Activated T-cell treated with anti-CD3 and anti-CD28 coated beads for 1 hour (primary cell): ENCODE measurements around the gene ATF7.
"Not testable (repeated sequence)": the region's sequence is repeated elsewhere in the genome, so short reads cannot be mapped to it uniquely, and the experiment has no call there.

Experiments
- DNase-seq: peaks from one replicate; pipeline ENCODE4 v3.0.0-alpha.2; 2020; ENCODE audit warnings: low read depth

The ATF7 gene

DNA sequence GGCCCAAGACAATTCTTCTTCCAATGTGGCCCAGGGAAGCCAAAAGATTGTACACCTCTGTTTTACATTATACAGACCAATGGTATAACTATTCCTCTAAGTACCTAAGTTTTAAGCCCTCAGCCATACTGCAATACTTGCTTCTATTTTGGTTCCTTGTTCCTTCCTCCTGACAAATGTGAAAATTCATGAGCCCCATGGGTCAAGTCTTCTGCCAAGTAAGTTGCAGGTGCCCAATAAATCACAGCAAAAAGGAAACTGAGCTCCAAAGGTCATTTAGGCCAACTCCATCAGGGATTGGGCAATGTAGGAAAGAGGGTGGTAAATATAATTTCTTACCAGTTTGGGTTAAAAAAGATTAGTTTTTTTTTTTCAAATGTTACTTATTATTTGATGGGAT is 61.2 kb downstream of the ATF7 start:
- DNase-seq, result no peak

- DNase-seq, result no peak
Observed at GRCh38 chr12:53564278-53564677, 61.9 kb downstream of the ATF7 start.

DNA sequence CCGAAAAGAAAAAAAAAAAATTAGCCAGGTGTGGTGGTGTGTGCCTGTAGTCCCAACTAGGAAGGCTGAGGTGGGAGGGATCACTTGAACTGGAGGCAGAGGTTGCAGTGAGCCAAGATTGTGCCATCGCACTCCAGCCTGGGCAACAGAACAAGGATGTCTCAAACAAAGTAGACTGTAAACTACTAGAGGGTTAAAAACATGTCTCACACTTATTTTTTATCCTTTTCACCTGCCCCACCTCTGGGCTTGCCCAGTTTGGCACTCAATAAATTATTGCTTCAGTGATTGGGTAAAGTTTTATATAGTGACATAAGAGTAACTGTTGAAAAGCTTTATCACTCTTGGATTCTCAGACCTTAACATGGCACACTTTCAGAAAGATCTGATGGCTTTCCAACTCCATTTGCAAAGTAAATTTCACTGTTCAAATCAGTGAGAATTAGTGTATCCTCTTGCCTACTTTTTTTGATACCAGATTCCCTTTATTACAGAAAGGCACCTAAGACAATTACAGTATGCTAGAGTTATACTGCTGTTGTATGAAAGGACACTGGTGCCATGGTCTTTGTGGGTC is 62.6 kb downstream of the ATF7 start:
- DNase-seq, result no peak

GRCh38 chr12:53561590-53561953 is 64.6 kb downstream of the ATF7 start:
- no peak for DNase-seq

- no peak for DNase-seq
Observed at GRCh38 chr12:53560912-53561589, 65.1 kb downstream of the ATF7 start.

GRCh38 chr12:53560351-53560750 is 65.8 kb downstream of the ATF7 start:
- no peak for DNase-seq

DNA sequence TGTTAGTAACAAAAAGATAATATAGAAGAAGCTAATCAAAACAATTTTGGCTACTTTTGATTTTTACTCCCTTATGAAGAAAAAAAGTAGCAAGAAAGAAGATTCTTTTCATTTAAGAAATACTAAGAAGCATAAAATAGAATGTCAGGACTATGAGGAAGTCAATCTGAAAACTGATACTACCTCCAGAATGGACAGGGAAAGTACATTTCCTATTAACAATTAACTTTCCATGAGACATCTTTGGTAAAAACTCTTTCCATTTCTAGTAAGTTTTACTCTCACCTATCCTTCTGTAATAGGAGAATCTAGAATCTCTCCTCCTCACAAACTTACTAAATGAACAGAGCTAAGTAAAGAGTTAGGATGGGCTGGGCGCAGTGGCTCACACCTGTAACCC is 67.6 kb downstream of the ATF7 start:
- no peak for DNase-seq

DNA sequence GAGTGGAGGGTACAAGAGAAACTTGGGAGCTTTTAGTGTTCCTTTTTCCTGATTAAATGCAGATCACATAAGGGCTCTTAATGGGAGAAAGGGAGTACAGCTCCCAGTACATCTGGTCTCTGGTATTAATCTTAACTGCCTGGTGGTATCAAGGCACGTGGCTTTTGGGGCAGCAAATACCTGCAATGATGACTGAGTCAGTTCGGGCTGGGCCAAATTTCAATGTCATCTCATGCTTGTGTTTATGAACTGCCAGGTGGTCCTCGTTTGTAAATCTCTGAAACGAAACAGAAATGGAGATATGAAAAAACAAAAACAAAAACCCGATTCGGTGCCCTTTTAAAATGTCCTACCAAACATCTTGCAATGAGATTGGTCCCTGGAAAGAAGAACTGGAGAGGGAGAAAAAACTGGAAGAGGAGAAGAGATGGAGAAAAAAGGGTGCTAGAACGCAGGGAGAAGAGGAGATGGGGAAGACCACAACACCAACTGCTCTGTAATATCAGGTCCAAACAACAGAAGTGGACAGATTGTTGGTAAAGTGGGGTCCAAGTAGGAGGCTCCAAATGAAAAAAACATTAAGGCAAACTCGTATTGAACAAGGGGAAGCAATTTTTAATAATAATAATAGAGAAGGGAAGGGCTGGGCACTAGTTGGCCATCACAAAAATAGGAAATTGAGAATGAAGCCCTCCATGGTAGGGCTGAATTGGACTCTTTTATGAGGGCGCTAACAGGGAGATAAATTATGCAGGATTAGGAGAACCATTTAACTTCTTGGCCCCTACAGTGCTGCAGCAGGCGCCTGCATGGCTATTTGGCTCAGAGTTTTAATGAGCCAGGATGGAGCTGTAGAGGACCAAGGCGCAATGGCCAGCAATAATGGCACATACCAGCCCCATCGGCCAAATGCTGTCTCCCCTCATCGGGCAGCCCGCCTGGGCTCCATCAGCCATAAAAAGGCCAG is 73.5 kb downstream of the ATF7 start:
- no peak for DNase-seq

- DNase-seq, result no peak
Observed at GRCh38 chr12:53551889-53552291, 74.3 kb downstream of the ATF7 start.

DNA sequence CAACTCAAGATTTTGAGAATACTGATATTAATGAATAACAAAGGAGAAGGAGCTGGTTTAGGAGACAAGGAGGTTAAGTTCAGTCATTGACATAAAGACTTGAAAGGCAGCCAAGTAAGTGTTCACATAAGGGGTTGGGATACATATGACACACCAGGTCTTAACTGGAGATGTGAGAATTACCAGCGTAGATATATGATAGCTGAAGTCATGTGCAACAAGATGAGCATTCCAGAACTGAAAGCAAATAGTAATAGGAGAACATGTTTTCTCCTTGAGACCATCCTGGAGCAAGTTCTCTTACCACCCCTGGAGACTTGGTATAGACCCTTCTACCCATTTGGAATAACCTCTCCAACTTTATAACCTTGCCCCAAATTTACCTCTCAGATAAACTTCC is 75.6 kb downstream of the ATF7 start:
- DNase-seq, result no peak

DNA sequence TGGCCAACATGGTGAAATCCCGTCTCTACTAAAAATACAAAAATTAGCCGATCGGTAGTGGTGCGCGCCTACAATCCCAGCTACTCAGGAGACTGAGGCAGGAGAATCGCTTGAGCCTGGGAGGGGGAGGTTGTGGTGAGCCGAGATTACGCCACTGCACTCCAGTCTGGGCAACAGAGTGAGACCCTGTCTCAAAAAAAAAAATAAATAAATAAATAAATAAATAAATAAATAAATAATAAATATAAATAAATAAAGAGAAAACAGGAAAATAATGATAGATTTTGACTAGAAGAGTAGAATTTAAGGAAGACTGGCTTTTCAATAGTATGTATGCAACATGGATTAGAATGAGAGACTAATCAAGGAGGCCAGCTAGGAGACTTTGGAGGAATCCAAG is 76.1 kb downstream of the ATF7 start:
- DNase-seq, result not testable (repeated sequence)

DNA sequence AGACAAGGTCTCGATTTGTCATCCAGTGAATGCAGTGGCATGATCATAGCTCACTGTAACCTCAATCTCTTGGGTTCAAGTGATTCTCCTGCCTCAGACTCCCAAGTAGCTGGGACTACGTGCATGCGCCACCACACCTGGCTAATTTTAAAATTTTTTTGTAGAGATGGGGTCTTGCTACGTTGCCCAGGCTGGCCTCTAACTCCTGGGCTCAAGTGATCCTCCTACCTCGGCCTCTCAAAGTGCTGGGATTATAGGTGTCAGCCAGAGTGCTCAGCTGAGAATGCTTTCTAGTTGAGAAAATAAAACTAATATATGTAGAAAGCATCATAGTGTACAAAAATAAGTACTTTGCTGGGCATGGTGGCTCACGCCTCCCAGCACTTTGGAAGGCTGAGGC is 77.8 kb downstream of the ATF7 start:
- not testable (repeated sequence) for DNase-seq

DNA sequence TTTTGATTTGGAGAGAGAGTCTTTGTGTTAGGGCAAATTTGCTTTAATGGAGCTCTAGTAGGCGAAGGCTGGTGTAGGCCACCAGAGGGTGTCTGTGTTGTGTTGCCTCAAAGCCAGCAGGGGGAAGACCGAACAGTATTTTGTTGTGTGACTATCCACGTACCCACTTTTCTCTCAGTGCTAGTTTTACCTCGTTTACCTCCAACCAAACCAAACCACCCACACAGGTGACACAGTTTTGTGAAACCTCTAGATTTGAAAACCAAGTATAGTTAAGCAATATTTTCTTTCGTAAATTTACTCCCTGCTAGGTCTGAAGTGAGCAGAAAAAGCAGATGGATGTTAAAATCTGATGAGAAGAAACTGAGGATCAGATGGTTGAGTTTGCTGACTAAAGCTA is 82.6 kb downstream of the ATF7 start:
- peak; percentile 12 for DNase-seq

GRCh38 chr12:53539526-53539925 is 86.7 kb downstream of the ATF7 start:
- DNase-seq, result no peak

GRCh38 chr12:53538209-53538689 is 87.9 kb downstream of the ATF7 start:
- DNase-seq, result no peak

GRCh38 chr12:53536962-53537361 is 89.2 kb downstream of the ATF7 start:
- no peak for DNase-seq

- no peak for DNase-seq
Observed at GRCh38 chr12:53533471-53533870, 92.7 kb downstream of the ATF7 start.

GRCh38 chr12:53532524-53533445 is 93.4 kb downstream of the ATF7 start:
- no peak for DNase-seq

- DNase-seq, result no peak
Observed at GRCh38 chr12:53532021-53532420, 94.2 kb downstream of the ATF7 start.

GRCh38 chr12:53530920-53531319 is 95.3 kb downstream of the ATF7 start:
- no peak for DNase-seq

DNA sequence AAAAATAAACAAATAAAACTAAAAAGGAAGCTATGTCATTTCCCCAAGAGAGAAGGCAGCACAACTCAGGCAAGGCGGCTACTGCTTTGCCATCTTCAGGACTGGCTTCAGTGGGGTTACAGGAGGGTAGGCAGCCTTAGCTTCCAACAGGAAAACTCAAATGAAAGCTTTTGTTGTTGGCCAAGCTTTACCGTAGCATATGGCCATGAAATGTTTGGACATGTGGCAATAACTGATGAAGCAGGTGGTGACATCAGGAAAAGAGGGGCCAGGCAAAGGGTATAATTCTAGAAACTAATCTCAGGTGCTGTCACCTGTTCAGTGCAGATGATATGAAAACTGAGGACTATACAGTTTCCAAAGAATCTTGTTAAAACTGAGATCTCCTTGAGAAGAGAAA is 96.1 kb downstream of the ATF7 start:
- DNase-seq, result no peak

DNA sequence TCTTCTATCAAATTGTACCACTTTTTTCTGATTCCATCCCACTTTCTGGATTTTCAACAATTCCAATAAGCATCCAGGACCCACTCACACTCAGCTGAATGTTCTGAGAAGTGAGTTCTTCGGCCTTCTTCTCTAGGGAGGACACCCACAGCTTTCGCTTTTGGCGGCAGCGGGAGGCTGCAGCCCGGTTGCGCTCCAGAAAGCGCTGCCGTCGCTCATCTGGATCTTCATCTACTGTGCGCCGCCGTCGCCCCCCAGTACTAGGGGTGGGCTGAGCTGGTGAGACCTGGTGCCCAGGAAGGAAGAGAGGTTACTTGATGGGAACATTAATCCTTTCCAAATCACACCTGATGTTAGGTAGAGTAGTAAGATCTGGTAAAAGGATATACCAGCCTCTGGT is 101.7 kb downstream of the ATF7 start:
- DNase-seq, result no peak
